MM.1S (cell line): Measurements from ENCODE around the gene KIF9.
A peak's percentile ranks its signal among the peaks of the same experiment; 100 is the strongest.

ENCODE experiments used
- DNase-seq: peaks from one replicate; pipeline ENCODE4 v3.0.0-alpha.2; 2015
- H2AFZ ChIP-seq: fragments of 300-600 bp; sonication (generic); 2 replicates; pipeline ENCODE4 v1.6.0; 2016; ENCODE audit warnings: antibody characterized with exemption, low read length
- H3F3A ChIP-seq: fragments of 300-600 bp; sonication (generic); 2 replicates; pipeline ENCODE4 v1.6.1; 2016; ENCODE audit warnings: mild to moderate bottlenecking, antibody characterized with exemption, low read length, moderate library complexity, mixed read lengths; ENCODE audit not compliant: insufficient read depth
- H3K27ac ChIP-seq: fragments of 300-600 bp; sonication (generic); 2 replicates; pipeline ENCODE4 v1.5.1; 2016; ENCODE audit warnings: mild to moderate bottlenecking, low read length
- H3K27me3 ChIP-seq: fragments of 300-600 bp; sonication (generic); replicated peaks from 2 replicates; pipeline ENCODE4 v1.6.0; 2016; ENCODE audit warnings: low read length; ENCODE audit not compliant: insufficient read depth
- H3K36me3 ChIP-seq: fragments of 300-600 bp; sonication (generic); replicated peaks from 2 replicates; pipeline ENCODE4 v1.6.1; 2016; ENCODE audit warnings: mild to moderate bottlenecking, low read length, mixed read lengths; ENCODE audit not compliant: insufficient read depth
- H3K4me1 ChIP-seq: fragments of 300-600 bp; sonication (generic); 2 replicates; pipeline ENCODE4 v1.6.1; 2016; ENCODE audit warnings: low read length, mixed read lengths
- H3K4me2 ChIP-seq: fragments of 300-600 bp; sonication (generic); 2 replicates; pipeline ENCODE4 v1.6.0; 2016; ENCODE audit warnings: low read depth, low read length
- H3K4me3 ChIP-seq: fragments of 300-600 bp; sonication (generic); 2 replicates; pipeline ENCODE4 v1.5.1; 2016; ENCODE audit warnings: low read length, mixed read lengths
- H3K79me2 ChIP-seq: fragments of 300-600 bp; sonication (generic); 2 replicates; pipeline ENCODE4 v1.6.1; 2016; ENCODE audit warnings: mixed run types, low read length, mixed read lengths
- H3K9ac ChIP-seq: fragments of 300-600 bp; sonication (generic); 2 replicates; pipeline ENCODE4 v1.6.1; 2016; ENCODE audit warnings: low read length, mixed read lengths
- H3K9me2 ChIP-seq: fragments of 300-600 bp; sonication (generic); replicated peaks from 2 replicates; pipeline ENCODE4 v1.6.1; 2016; ENCODE audit warnings: mild to moderate bottlenecking, low read length, mixed read lengths; ENCODE audit not compliant: insufficient read depth
- H3K9me3 ChIP-seq: fragments of 300-600 bp; sonication (generic); replicated peaks from 2 replicates; pipeline ENCODE4 v1.6.1; 2016; ENCODE audit warnings: mild to moderate bottlenecking, low read length, mixed read lengths; ENCODE audit not compliant: insufficient read depth
- H4K20me1 ChIP-seq: fragments of 300-600 bp; sonication (generic); 2 replicates; pipeline ENCODE4 v1.6.1; 2016; ENCODE audit warnings: mild to moderate bottlenecking, low read length, moderate library complexity, mixed read lengths; ENCODE audit not compliant: insufficient read depth
- EZH2 ChIP-seq: fragments of 300-600 bp; sonication (generic); optimal IDR thresholded peaks from 2 replicates; pipeline ENCODE3; 2017; ENCODE audit warnings: low read depth, mild to moderate bottlenecking, antibody characterized with exemption, low read length, mixed read lengths
- EZH2phosphoT487 ChIP-seq: fragments of 300-600 bp; sonication (generic); IDR thresholded peaks from 2 replicates; pipeline ENCODE4 v1.6.1; 2018; ENCODE audit warnings: antibody characterized with exemption, low read length
- TF ChIP-seq, protein P1 (sequence below): fragments of 300-600 bp; sonication (generic); IDR thresholded peaks from 2 replicates; pipeline ENCODE4 v1.5.1; 2016; ENCODE audit warnings: antibody characterized with exemption, low read length, mixed read lengths

The KIF9 gene

DNA sequence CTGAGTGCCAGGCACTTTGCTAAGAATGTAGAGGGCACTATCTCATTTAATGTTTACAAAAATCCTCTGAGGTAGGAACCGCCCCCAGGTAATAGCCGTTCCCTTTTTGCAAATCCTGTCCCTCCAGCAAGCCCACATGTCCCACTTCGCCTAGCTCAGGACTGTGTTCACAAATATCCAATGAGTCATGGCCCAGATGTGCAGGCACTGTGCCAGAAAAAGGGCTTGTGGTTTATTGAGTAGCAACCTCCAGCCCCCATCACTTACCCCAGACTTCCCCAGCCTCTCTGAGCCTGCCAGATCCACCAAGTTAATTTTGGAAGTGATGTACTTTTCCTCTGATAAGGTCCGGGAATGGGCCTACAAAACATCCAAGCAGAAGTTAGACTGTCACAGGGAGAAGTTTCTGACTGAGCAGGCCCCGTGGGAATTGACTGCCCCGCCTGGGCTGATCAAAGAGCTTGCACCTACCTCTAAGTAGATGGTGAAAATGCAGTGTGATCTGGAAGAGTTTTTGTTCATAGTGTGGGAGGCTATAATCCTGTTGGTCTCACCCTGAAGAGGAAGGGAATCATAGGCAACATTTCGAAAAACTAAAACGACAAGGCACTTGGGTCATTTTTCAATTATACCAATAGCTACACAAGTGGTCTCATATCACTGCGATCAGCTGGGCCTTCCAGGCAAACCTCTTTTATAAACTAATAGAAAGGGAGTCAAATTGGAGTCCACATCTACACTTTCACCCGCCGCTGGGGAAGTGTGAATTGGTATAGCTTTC is 15.7 kb downstream of the KIF9 start:
- Histone ChIP-seq H3K9ac (no peak overlapping the region), H3K27me3 (no peaks in the 10 kb centered on the region), H3K4me3 (no peak overlapping the region), H3K79me2 (no peaks in the 10 kb centered on the region), H3F3A (no peaks in the 10 kb centered on the region), H3K4me1 (peaks cover 10% of the 10 kb centered on the region), H3K9me2 (no peaks in the 10 kb centered on the region), H3K36me3 (no peaks in the 10 kb centered on the region), H3K4me2 (peak overlapping the region; percentile 15), H3K27ac (no peak overlapping the region), H3K9me3 (no peaks in the 10 kb centered on the region), H4K20me1 (no peaks in the 10 kb centered on the region), H2AFZ (peak overlapping the region; percentile 58)
- peak; percentile 75 for DNase-seq
- TF ChIP-seq, protein P1, sequence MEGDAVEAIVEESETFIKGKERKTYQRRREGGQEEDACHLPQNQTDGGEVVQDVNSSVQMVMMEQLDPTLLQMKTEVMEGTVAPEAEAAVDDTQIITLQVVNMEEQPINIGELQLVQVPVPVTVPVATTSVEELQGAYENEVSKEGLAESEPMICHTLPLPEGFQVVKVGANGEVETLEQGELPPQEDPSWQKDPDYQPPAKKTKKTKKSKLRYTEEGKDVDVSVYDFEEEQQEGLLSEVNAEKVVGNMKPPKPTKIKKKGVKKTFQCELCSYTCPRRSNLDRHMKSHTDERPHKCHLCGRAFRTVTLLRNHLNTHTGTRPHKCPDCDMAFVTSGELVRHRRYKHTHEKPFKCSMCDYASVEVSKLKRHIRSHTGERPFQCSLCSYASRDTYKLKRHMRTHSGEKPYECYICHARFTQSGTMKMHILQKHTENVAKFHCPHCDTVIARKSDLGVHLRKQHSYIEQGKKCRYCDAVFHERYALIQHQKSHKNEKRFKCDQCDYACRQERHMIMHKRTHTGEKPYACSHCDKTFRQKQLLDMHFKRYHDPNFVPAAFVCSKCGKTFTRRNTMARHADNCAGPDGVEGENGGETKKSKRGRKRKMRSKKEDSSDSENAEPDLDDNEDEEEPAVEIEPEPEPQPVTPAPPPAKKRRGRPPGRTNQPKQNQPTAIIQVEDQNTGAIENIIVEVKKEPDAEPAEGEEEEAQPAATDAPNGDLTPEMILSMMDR = no peak
- TF ChIP-seq EZH2phosphoT487 = no peak
- TF ChIP-seq EZH2 = no peak

DNA sequence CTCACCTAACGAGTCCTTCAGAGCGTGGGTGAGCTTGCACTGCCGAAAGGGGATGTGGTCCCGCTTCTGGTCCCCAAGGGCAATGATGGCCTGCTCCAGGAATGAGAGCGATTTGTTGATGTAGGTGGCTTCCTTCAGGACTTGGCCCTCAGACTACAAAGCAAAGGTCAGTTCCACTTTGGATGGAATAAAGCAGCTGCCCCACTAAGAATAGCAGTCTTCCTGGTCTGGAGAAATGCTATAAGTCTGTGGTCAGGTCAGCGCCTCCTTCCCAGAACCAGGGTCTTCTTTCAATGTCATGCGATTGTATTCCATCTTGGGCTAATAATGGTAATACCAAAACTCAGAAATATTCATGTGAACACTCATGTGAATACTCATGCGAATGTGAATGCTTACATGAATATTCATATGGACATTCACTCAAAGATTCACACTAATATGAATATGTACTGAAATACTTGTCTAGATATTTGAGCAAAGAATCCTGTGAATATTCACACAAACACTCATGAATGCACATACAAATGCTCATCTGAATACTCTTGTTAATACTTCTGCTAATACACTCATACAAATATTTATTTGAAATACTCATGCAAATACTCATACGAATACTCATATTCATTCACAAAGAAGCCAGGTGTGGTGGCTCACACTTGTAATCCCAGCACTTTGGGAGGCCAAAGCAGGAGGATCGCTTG is 16.7 kb downstream of the KIF9 start:
- no peak for DNase-seq
- no peaks in the 10 kb centered on the region for H3K9me2 ChIP-seq
- no peaks in the 10 kb centered on the region for H3K79me2 ChIP-seq
- no peaks in the 10 kb centered on the region for H3K36me3 ChIP-seq
- no peak overlapping the region for H3K4me3 ChIP-seq
- TF ChIP-seq EZH2 (no peak), EZH2phosphoT487 (no peak)
- TF ChIP-seq, protein P1 = no peak
- no peaks in the 10 kb centered on the region for H3K27me3 ChIP-seq
- H3K9ac ChIP-seq = no peak overlapping the region
- H3K4me1 ChIP-seq = peaks cover 10% of the 10 kb centered on the region
- no peaks in the 10 kb centered on the region for H3K9me3 ChIP-seq
- H4K20me1 ChIP-seq = no peaks in the 10 kb centered on the region
- no peak overlapping the region for H2AFZ ChIP-seq
- no peak overlapping the region for H3K27ac ChIP-seq
- H3K4me2 ChIP-seq = no peak overlapping the region
- no peaks in the 10 kb centered on the region for H3F3A ChIP-seq

DNA sequence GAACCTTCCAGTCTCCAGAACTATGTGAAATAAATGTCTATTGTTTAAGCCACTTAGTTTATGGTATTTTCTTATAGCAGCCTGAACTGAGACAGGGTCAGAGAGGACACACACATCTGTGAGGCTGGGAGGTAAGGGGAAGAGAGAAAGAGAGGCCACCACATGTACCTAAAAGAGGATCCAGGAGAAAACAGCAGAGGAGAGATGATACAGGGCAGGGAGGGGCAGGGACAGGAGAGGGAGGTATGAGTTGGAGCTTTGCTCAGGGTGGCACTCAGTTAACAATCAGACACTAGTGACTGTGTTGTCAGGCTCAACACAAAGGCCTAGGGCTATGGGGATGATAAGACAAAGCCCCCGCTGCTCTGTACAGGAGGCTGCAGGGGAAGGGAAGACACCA is 17.6 kb downstream of the KIF9 start:
- TF ChIP-seq, protein P1 = no peak
- TF ChIP-seq EZH2phosphoT487 (no peak), EZH2 (no peak)
- H3K4me3 ChIP-seq = no peak overlapping the region
- H3K27ac ChIP-seq = no peak overlapping the region
- DNase-seq = no peak
- H4K20me1 ChIP-seq = no peaks in the 10 kb centered on the region
- no peak overlapping the region for H3K9ac ChIP-seq
- no peaks in the 10 kb centered on the region for H3K36me3 ChIP-seq
- H3K9me3 ChIP-seq = no peaks in the 10 kb centered on the region
- no peak overlapping the region for H2AFZ ChIP-seq
- H3F3A ChIP-seq = no peaks in the 10 kb centered on the region
- H3K4me2 ChIP-seq = no peak overlapping the region
- H3K9me2 ChIP-seq = no peaks in the 10 kb centered on the region
- H3K79me2 ChIP-seq = no peaks in the 10 kb centered on the region
- no peaks in the 10 kb centered on the region for H3K27me3 ChIP-seq
- H3K4me1 ChIP-seq = peaks cover 10% of the 10 kb centered on the region
